Coronary artery (tissue), 2 donors: ENCODE results near the gene GPHN.

Experiments
- DNase-seq: peaks from one replicate; pipeline ENCODE4 v3.0.0-alpha.2; 2017; ENCODE audit warnings: low spot score
- H3K27ac ChIP-seq, 2 donors: fragments of 200-600 bp; sonication (generic); one replicate each; pipeline ENCODE4 v1.5.1; 2016 to 2019
- H3K4me3 ChIP-seq: fragments of 200-600 bp; sonication (generic); 2 replicates; pipeline ENCODE4 v1.5.1; 2016; ENCODE audit warnings: mild to moderate bottlenecking, moderate library complexity
- TF ChIP-seq, protein P1 (sequence below): fragments of 200-600 bp; sonication (generic); IDR thresholded peaks from one replicate; pipeline ENCODE4 v1.5.1; 2019; ENCODE audit warnings: antibody characterized with exemption

GPHN gene

DNA sequence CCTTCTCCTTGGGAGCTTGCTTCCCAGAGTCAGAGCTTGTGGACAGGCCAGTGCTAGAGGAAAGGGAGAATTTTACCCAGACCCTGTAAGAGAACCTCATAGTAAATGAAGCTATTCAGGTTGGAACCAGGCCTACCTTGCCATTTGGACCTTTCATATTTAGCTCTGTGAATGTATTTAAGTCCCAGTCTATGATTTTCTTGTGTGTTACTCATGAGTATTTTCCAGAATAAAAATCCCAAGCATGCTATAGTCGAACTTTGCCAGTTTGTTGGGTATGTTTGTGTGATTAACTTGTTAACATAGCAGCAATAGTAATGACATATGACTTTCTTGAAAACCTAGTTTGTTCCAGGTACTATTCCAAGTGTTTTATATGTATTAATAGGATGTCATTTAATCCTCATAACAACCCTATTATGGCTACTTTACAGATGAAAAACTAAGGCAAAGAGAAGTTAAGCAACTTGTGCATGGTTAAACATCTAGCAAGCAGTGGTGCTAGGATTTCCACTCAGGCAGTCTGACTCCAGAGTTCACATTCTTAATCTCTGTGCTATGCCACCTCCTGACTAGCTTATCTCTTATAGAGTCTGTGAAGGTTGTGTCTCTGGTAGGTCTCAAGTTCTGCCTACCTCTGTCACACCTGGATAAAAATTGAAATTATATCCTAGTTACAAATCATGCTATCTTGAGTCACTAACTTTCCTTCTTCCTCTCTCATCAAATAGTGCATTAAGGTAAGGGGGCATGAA is 633.4 kb downstream of the GPHN start:
- TF ChIP-seq, protein P1, sequence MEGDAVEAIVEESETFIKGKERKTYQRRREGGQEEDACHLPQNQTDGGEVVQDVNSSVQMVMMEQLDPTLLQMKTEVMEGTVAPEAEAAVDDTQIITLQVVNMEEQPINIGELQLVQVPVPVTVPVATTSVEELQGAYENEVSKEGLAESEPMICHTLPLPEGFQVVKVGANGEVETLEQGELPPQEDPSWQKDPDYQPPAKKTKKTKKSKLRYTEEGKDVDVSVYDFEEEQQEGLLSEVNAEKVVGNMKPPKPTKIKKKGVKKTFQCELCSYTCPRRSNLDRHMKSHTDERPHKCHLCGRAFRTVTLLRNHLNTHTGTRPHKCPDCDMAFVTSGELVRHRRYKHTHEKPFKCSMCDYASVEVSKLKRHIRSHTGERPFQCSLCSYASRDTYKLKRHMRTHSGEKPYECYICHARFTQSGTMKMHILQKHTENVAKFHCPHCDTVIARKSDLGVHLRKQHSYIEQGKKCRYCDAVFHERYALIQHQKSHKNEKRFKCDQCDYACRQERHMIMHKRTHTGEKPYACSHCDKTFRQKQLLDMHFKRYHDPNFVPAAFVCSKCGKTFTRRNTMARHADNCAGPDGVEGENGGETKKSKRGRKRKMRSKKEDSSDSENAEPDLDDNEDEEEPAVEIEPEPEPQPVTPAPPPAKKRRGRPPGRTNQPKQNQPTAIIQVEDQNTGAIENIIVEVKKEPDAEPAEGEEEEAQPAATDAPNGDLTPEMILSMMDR, result no peak
- DNase-seq, result no peak
- no peak overlapping the region for H3K27ac ChIP-seq

DNA sequence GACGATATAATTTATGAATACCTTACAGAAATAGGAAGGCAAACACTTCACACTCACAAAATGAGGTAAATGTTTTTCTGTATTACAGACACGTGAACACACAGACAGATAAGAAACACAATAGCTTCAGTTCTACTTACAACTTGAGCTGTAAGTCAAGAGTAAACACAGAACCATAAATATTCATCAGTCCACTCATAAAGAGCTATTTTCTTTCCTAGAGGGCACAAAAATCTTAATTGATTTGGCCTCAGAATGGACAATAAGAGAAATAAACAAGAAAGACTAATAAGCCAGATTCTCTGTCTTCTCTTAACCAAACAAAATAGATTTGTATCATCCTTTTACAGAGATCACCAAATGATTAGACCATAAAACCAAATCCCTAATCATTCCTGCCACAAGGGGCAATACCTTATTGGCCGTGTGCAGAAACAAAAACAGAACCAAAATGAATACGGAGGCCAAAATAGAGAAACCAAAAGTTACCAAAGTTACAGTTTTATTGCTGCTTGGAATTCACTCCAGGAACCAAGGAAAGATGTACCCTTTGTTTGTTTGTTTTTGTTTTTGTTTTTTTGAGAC is 643.2 kb downstream of the GPHN start:
- TF ChIP-seq, protein P1, result no peak
- no peak for DNase-seq
- H3K27ac ChIP-seq, result no peak overlapping the region
- no peak overlapping the region for H3K4me3 ChIP-seq

More for the DNA sequence above, 633.4 kb downstream of the GPHN start:
- H3K4me3 ChIP-seq, result no peak overlapping the region

DNA sequence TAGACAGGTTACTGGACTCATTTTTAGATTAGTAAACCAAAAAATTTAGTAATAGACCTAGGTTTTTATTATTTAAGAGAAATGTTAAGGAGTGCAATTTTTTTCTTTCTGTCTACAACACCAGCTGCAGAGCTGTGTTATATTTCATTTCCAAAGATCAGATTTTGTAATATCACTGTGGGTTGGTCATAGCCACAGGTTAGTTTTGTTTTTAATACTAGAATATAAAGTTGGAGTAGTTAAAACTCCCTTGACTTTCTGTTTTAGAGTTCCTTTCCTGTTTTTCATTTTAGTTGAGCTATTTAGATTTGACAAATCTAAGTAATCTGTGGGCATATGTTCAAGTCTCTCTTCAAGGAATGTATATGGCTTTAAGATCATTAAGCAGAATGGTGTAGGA is 650.6 kb downstream of the GPHN start:
- no peak for DNase-seq
- no peak overlapping the region for H3K4me3 ChIP-seq
- TF ChIP-seq, protein P1, result no peak
- H3K27ac ChIP-seq, result no peak overlapping the region

DNA sequence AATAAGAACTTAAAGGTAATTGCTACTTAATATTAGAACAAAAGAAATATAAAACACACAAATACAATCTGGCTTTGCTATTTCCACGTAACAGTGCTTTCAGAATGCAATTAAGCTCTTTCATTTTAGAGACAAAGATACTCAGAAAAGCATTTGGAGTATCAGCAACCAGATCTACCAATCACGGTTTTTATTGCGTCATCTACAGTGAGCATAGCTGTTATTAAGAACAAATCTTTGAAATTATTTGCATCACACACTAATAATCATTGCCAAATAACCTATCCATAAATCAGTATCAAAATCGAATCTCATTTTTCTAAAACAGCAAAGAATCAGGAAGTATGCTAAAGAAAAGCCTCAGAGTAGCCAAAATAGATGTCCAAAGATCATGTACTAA is 654.4 kb downstream of the GPHN start:
- no peak overlapping the region for H3K27ac ChIP-seq
- no peak for DNase-seq
- TF ChIP-seq, protein P1, result no peak
- no peak overlapping the region for H3K4me3 ChIP-seq

DNA sequence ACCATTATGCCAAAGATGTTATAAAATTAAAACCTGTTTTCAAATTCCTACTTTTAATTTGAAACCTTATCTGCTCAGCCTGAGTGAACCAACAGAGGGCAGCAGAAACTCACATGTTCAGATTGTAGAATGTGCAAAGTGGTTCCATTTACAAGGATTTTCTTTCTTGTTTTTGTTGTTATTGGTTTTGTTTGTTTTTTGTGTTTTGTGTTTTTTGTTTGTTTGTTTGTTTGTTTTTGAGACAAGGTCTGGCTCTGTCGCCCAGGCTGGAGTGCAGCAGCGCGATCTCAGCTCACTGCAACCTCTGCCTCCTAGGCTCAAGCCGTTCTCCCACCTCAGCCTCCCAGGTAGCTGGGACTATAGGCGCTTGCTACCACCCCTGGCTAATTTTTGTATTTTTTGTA is 658.5 kb downstream of the GPHN start:
- Histone ChIP-seq H3K27ac (no peak overlapping the region), H3K4me3 (no peak overlapping the region)
- TF ChIP-seq, protein P1, result peak; percentile 76
- no peak for DNase-seq

DNA sequence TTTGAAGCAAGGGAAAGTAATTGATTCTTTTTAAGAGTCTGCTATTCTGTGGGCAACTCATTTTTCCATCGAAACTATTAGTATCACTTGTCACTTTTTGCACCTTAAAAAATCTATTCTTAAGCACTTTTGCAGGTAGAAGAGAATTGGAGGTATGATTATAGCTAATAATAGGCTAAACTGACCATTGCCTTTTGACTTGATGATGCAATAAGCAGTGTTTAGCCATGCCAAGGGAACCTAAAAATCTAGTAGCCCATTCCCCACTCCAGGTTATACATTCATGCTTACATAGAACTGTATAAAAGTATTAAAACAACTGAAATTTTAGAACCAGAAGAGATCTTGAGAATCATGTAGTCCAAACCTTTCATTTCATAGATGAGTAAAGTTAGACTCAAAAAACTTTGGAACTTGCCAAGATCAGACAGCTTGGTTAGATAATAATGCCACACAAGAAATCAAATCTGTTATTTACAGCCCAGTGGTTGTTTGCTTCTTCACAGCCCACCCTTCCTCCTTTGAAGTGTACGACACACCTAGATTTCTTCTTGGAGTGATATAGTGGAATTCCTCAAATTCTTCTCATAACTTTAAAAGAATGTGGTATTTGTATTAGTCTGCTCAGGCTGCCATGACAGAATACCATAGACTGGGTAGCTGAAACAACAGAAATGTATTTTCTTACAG is 659.6 kb downstream of the GPHN start:
- no peak overlapping the region for H3K27ac ChIP-seq
- H3K4me3 ChIP-seq, result no peak overlapping the region
- DNase-seq, result no peak
- TF ChIP-seq, protein P1, result no peak
